ENCODE results near the gene CDH26.

The CDH26 gene

DNA sequence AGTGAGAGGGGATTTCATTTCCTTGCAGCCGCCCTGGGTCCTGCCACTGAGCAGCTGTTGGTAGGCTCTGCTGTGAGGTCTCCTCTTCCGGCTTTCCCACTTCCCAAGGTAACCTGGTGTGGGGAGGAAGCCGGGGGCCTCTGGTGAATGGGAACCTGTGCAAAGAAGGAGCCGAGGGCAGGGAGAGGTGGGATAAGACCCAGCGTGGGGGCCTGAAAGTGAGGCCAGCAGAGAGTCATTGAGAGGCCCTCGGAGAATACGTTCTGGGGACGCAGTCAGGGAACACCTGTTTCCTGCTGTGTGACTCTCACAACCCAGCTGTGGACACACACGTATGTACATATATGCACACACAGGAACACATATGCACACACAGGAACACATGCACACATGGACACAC is 100.7 kb downstream of the CDH26 start:
- H3K79me2 ChIP-seq (ENCODE audit: control insufficient read depth, insufficient read depth, low read length) = no peaks in the 10 kb centered on the region
- no peak for DNase-seq
- no peak overlapping the region for H3K9ac ChIP-seq (ENCODE audit: low read length)
- H2BK15ac ChIP-seq (replicated peaks; ENCODE audit: low read depth) = no peak overlapping the region
- H3K79me1 ChIP-seq (ENCODE audit: low read length) = no peaks in the 10 kb centered on the region
- H3K4ac ChIP-seq (ENCODE audit: low read depth, low read length) = no peak overlapping the region
- H2BK5ac ChIP-seq (ENCODE audit: low read length) = no peak overlapping the region
- peaks cover 4% of the 10 kb centered on the region for H3K4me1 ChIP-seq (ENCODE audit: control insufficient read depth, low read depth, low read length)
- no peak overlapping the region for H3K56ac ChIP-seq (ENCODE audit: low read length)
- H4K5ac ChIP-seq (ENCODE audit: low read length) = no peak overlapping the region
- H3K27ac ChIP-seq (ENCODE audit: low read depth, low read length) = peak overlapping the region; percentile 13
- no peak overlapping the region for H2BK120ac ChIP-seq (ENCODE audit: low read depth, low read length)
- no CpG with 5 or more reads among the region's 9 CpGs for WGBS (ENCODE audit: extremely low coverage, insufficient coverage, low lambda C conversion rate)
- H2AK5ac ChIP-seq (ENCODE audit: low read length) = no peak overlapping the region
- H4K8ac ChIP-seq (ENCODE audit: low read depth, low read length) = no peak overlapping the region
- H3K36me3 ChIP-seq (ENCODE audit: control insufficient read depth, insufficient read depth, low read length) = no peaks in the 10 kb centered on the region
- H3K27me3 ChIP-seq (ENCODE audit: insufficient read depth, low read length, poor library complexity) = no peaks in the 10 kb centered on the region
- no peak overlapping the region for H3K4me2 ChIP-seq (ENCODE audit: low read length)
- H3K4me3 ChIP-seq (ENCODE audit: low read length) = no peak overlapping the region
- no peak overlapping the region for H3K18ac ChIP-seq (ENCODE audit: low read length)
- no peak overlapping the region for H3K23ac ChIP-seq (ENCODE audit: low read length)

DNA sequence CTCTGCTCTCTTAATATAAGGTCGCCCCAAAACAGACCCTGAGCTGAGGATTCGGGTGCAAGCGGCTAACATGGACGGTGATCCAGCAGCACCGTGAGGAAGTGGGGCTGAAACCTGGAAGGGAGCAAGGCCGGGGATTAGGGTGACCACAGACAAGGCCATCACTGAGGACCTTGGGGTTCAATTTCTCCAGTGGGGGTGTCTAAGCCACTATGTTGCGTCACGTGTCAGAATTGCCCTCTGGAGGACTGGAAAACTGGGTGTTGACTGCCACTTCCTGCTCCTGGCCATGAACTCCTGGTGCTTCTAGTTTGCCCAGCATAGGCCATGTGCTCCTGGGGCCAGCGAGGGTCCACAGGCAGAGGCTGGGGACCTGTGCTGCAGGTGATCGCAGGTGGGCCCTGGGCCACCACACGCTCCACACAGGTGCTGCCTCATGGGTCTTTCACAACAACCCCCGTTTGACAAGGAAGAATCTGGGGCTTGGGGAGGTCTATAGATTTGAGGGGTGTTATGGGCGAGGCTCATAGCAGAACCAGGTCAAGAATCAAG is 101.9 kb downstream of the CDH26 start:
- Histone ChIP-seq H3K79me2 (ENCODE audit: control insufficient read depth, insufficient read depth, low read length) (no peaks in the 10 kb centered on the region), H3K79me1 (ENCODE audit: low read length) (no peaks in the 10 kb centered on the region), H3K4ac (ENCODE audit: low read depth, low read length) (no peak overlapping the region), H3K18ac (ENCODE audit: low read length) (no peak overlapping the region), H3K23ac (ENCODE audit: low read length) (no peak overlapping the region), H3K27me3 (ENCODE audit: insufficient read depth, low read length, poor library complexity) (no peaks in the 10 kb centered on the region), H3K27ac (ENCODE audit: low read depth, low read length) (no peak overlapping the region), H2BK15ac (replicated peaks; ENCODE audit: low read depth) (no peak overlapping the region), H4K8ac (ENCODE audit: low read depth, low read length) (no peak overlapping the region), H3K4me1 (ENCODE audit: control insufficient read depth, low read depth, low read length) (peaks cover 4% of the 10 kb centered on the region), H3K36me3 (ENCODE audit: control insufficient read depth, insufficient read depth, low read length) (no peaks in the 10 kb centered on the region), H2BK120ac (ENCODE audit: low read depth, low read length) (no peak overlapping the region), H3K56ac (ENCODE audit: low read length) (no peak overlapping the region), H4K5ac (ENCODE audit: low read length) (no peak overlapping the region), H2AK5ac (ENCODE audit: low read length) (no peak overlapping the region), H2BK5ac (ENCODE audit: low read length) (no peak overlapping the region), H3K9ac (ENCODE audit: low read length) (no peak overlapping the region), H3K4me2 (ENCODE audit: low read length) (no peak overlapping the region), H3K4me3 (ENCODE audit: low read length) (no peak overlapping the region)
- no CpG with 5 or more reads among the region's 13 CpGs for WGBS (ENCODE audit: extremely low coverage, insufficient coverage, low lambda C conversion rate)
- no peak for DNase-seq

DNA sequence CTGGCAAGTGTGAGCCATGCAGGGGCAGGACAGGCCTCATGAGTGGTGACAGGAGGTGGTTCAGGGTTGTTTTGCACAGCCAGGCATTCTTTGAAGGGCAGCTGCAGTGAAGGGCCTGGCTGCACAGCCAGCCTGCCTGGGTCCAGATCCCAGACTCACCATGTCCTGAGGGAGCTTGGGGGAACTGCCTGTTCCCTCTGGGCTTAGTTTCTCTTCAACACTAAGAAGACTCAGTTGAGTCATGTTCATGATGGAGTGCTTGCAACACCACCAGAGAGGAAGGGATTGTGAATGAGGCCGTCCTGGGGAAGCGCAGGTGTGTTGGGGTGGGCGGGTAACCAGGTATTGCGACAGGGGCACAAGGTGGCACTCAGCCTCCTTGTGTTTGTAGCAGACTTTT is 102.4 kb downstream of the CDH26 start:
- Histone ChIP-seq H4K5ac (ENCODE audit: low read length) (no peak overlapping the region), H2AK5ac (ENCODE audit: low read length) (no peak overlapping the region), H3K9ac (ENCODE audit: low read length) (no peak overlapping the region), H3K79me2 (ENCODE audit: control insufficient read depth, insufficient read depth, low read length) (no peaks in the 10 kb centered on the region), H3K27me3 (ENCODE audit: insufficient read depth, low read length, poor library complexity) (no peaks in the 10 kb centered on the region), H3K23ac (ENCODE audit: low read length) (no peak overlapping the region), H2BK15ac (replicated peaks; ENCODE audit: low read depth) (no peak overlapping the region), H2BK120ac (ENCODE audit: low read depth, low read length) (no peak overlapping the region), H4K8ac (ENCODE audit: low read depth, low read length) (no peak overlapping the region), H2BK5ac (ENCODE audit: low read length) (no peak overlapping the region), H3K4ac (ENCODE audit: low read depth, low read length) (no peak overlapping the region), H3K4me1 (ENCODE audit: control insufficient read depth, low read depth, low read length) (peaks cover 4% of the 10 kb centered on the region), H3K27ac (ENCODE audit: low read depth, low read length) (no peak overlapping the region), H3K4me3 (ENCODE audit: low read length) (no peak overlapping the region), H3K56ac (ENCODE audit: low read length) (no peak overlapping the region), H3K36me3 (ENCODE audit: control insufficient read depth, insufficient read depth, low read length) (no peaks in the 10 kb centered on the region), H3K79me1 (ENCODE audit: low read length) (no peaks in the 10 kb centered on the region), H3K4me2 (ENCODE audit: low read length) (no peak overlapping the region), H3K18ac (ENCODE audit: low read length) (no peak overlapping the region)
- no CpG with 5 or more reads among the region's 4 CpGs for WGBS (ENCODE audit: extremely low coverage, insufficient coverage, low lambda C conversion rate)
- no peak for DNase-seq

- no peak overlapping the region for H4K8ac ChIP-seq (ENCODE audit: low read depth, low read length)
- no peak overlapping the region for H3K18ac ChIP-seq (ENCODE audit: low read length)
- H3K79me2 ChIP-seq (ENCODE audit: control insufficient read depth, insufficient read depth, low read length) = no peaks in the 10 kb centered on the region
- H3K27ac ChIP-seq (ENCODE audit: low read depth, low read length) = no peak overlapping the region
- H3K27me3 ChIP-seq (ENCODE audit: insufficient read depth, low read length, poor library complexity) = no peaks in the 10 kb centered on the region
- H3K56ac ChIP-seq (ENCODE audit: low read length) = no peak overlapping the region
- H2BK120ac ChIP-seq (ENCODE audit: low read depth, low read length) = no peak overlapping the region
- no peaks in the 10 kb centered on the region for H3K79me1 ChIP-seq (ENCODE audit: low read length)
- H3K36me3 ChIP-seq (ENCODE audit: control insufficient read depth, insufficient read depth, low read length) = no peaks in the 10 kb centered on the region
- no peak overlapping the region for H3K4me2 ChIP-seq (ENCODE audit: low read length)
- H4K5ac ChIP-seq (ENCODE audit: low read length) = no peak overlapping the region
- no peak overlapping the region for H3K4ac ChIP-seq (ENCODE audit: low read depth, low read length)
- no peak for DNase-seq
- no peak overlapping the region for H3K23ac ChIP-seq (ENCODE audit: low read length)
- no peak overlapping the region for H2BK15ac ChIP-seq (replicated peaks; ENCODE audit: low read depth)
- no peak overlapping the region for H2AK5ac ChIP-seq (ENCODE audit: low read length)
- WGBS (ENCODE audit: extremely low coverage, insufficient coverage, low lambda C conversion rate) = no CpG with 5 or more reads among the region's 22 CpGs
- H3K4me1 ChIP-seq (ENCODE audit: control insufficient read depth, low read depth, low read length) = peaks cover 4% of the 10 kb centered on the region
- H3K4me3 ChIP-seq (ENCODE audit: low read length) = no peak overlapping the region
- H3K9ac ChIP-seq (ENCODE audit: low read length) = no peak overlapping the region
- H2BK5ac ChIP-seq (ENCODE audit: low read length) = no peak overlapping the region
Measured at GRCh38 chr20:60062431-60063047, 104.3 kb downstream of the CDH26 start.

DNA sequence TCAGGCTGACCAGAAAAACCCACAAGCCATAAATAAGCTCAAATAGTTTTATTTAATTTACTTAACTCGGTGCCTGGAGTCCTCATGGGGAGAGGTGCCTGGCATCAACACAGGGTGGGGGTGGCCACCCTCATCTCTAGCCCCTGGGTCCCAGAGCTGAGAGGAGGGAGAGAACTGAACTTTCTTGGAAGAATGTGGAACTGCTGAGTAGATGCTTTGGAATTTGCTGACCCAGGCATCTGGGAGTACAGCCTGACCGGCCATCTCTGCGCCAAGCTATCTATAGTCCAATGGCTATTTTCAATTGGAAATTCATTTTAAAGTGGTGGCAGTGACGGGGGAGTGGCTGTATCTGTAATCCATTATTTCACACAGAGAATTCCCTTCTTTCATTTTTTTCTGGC is 104.8 kb downstream of the CDH26 start:
- no peak overlapping the region for H3K4me2 ChIP-seq (ENCODE audit: low read length)
- no CpG with 5 or more reads among the region's 4 CpGs for WGBS (ENCODE audit: extremely low coverage, insufficient coverage, low lambda C conversion rate)
- H3K4me3 ChIP-seq (ENCODE audit: low read length) = no peak overlapping the region
- H2BK5ac ChIP-seq (ENCODE audit: low read length) = no peak overlapping the region
- H2BK120ac ChIP-seq (ENCODE audit: low read depth, low read length) = no peak overlapping the region
- H3K9ac ChIP-seq (ENCODE audit: low read length) = no peak overlapping the region
- no peak overlapping the region for H2BK15ac ChIP-seq (replicated peaks; ENCODE audit: low read depth)
- no peak overlapping the region for H3K4ac ChIP-seq (ENCODE audit: low read depth, low read length)
- no peak overlapping the region for H3K27ac ChIP-seq (ENCODE audit: low read depth, low read length)
- DNase-seq = no peak
- no peak overlapping the region for H4K5ac ChIP-seq (ENCODE audit: low read length)
- H4K8ac ChIP-seq (ENCODE audit: low read depth, low read length) = no peak overlapping the region
- no peak overlapping the region for H3K18ac ChIP-seq (ENCODE audit: low read length)
- H3K4me1 ChIP-seq (ENCODE audit: control insufficient read depth, low read depth, low read length) = peaks cover 4% of the 10 kb centered on the region
- H3K79me2 ChIP-seq (ENCODE audit: control insufficient read depth, insufficient read depth, low read length) = no peaks in the 10 kb centered on the region
- no peak overlapping the region for H2AK5ac ChIP-seq (ENCODE audit: low read length)
- no peaks in the 10 kb centered on the region for H3K36me3 ChIP-seq (ENCODE audit: control insufficient read depth, insufficient read depth, low read length)
- no peak overlapping the region for H3K56ac ChIP-seq (ENCODE audit: low read length)
- no peaks in the 10 kb centered on the region for H3K27me3 ChIP-seq (ENCODE audit: insufficient read depth, low read length, poor library complexity)
- H3K79me1 ChIP-seq (ENCODE audit: low read length) = no peaks in the 10 kb centered on the region
- no peak overlapping the region for H3K23ac ChIP-seq (ENCODE audit: low read length)

All from mesendoderm (in vitro differentiated cells).